ENCODE data around the gene SLC26A1. TPM values are rescaled to one million over a fixed set of nuclear protein-coding genes. Genes with fewer than 3 reads are reported as not detected.

Gene SLC26A1
- total RNA-seq, 4 donors from 2014 or later: not detected

DNA sequence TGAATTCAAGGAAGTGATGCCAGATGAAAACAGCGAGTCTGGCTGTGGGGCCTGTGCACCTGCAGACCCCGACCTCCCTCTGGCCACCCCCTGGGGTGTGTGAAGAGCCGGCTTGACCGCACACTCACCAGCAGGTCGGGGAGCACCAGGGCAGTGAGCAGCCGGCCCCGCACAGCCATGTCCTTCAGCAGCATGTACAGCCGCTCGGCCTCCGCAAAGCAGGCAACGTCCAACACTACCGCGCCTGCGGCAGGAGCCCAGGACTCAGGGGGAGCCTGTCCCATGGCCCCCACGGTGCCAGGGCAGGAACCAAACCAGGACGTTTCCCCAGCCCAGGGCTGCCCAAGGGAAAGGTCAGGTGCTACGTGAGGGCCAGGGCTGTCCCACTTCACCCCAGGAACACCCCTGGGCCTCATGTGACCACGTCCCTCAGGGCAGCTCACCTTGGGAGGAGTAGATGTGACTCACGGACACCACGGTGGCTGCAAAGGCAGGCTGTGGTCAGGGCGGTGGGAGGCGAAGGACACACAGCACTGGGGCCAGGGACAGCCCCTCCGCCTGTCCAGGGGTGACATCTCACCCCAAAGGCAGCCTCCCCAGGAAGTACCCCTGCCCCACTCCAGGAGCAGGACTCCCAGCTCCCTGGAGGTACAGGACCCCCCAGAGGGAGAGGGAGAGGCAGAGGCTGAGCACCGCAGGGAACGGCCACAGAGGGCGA, 28.0 kb downstream of the SLC26A1 start:
- WGBS, 2 donors (ENCODE audit: low coverage in 1 of 2): no CpG with 5 or more reads among the region's 26 CpGs
- peaks cover 0 to 72% of the 10 kb centered on the region in 2 donors for H3K36me3 ChIP-seq
- no peaks in the 10 kb centered on the region for H3K9me3 ChIP-seq
- ATAC-seq: no peak
- peaks cover 16% of the 10 kb centered on the region for H3K27me3 ChIP-seq
- TF ChIP-seq, protein P1, sequence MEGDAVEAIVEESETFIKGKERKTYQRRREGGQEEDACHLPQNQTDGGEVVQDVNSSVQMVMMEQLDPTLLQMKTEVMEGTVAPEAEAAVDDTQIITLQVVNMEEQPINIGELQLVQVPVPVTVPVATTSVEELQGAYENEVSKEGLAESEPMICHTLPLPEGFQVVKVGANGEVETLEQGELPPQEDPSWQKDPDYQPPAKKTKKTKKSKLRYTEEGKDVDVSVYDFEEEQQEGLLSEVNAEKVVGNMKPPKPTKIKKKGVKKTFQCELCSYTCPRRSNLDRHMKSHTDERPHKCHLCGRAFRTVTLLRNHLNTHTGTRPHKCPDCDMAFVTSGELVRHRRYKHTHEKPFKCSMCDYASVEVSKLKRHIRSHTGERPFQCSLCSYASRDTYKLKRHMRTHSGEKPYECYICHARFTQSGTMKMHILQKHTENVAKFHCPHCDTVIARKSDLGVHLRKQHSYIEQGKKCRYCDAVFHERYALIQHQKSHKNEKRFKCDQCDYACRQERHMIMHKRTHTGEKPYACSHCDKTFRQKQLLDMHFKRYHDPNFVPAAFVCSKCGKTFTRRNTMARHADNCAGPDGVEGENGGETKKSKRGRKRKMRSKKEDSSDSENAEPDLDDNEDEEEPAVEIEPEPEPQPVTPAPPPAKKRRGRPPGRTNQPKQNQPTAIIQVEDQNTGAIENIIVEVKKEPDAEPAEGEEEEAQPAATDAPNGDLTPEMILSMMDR (IDR thresholded peaks at IDR 0.05): no peak
- no peak for TF ChIP-seq POLR2AphosphoS5 (IDR thresholded peaks at IDR 0.05)
- TF ChIP-seq POLR2A (IDR thresholded peaks at IDR 0.05): no peak
- TF ChIP-seq EP300 (IDR thresholded peaks at IDR 0.05): no peak
- peaks cover 0 to 16% (median 0%) of the 10 kb centered on the region in 3 donors for H3K4me1 ChIP-seq
- H3K27ac ChIP-seq: no peak overlapping the region
- no peak overlapping the region for H3K4me3 ChIP-seq

DNA sequence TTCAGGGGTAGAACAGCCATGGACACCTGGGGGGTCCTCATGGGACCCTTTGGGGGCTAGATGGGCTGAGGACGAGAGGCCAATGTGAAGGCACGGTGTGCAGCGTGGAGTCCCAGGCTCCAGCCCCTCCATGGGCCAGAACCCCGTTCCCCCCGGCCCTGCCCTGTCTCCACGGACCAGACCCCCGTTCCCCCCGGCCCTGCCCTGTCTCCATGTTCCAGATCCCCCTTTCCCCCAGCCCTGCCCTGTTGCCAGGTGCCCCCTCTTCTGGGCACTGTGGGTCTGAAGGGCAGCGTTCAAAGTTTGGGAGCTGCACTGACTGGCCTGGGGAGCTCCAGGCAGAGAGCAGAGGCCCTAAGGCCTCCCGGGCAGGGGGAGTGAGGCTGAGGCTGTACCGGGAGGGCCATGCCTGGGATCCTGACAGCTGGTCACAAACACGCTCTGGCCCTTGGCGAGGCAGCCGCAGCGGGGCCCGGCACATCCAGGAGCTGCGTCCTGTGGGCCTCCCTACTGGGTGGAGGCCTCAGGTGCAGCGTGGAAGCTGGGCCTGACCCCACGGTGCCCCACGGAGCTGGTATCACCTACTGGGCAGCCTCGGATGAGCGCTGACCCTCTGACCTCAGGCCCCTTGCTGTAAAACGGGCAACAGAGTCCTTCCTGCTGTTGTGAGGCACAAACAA, 28.7 kb downstream of the SLC26A1 start:
- no peak overlapping the region for H3K4me3 ChIP-seq
- TF ChIP-seq, protein P1 (IDR thresholded peaks at IDR 0.05): no peak
- TF ChIP-seq POLR2A (IDR thresholded peaks at IDR 0.05): no peak
- TF ChIP-seq POLR2AphosphoS5 (IDR thresholded peaks at IDR 0.05): no peak
- TF ChIP-seq EP300 (IDR thresholded peaks at IDR 0.05): no peak
- WGBS, 2 donors (ENCODE audit: low coverage in 1 of 2): 40% methylated on average over 1 of the region's 23 CpGs; no CpG with 5 or more reads in 1 of the 2 donors
- ATAC-seq: no peak
- no peak overlapping the region for H3K27ac ChIP-seq
- H3K36me3 ChIP-seq: peaks cover 0 to 79% of the 10 kb centered on the region in 2 donors
- peaks cover 16% of the 10 kb centered on the region for H3K27me3 ChIP-seq
- peaks cover 0 to 15% (median 0%) of the 10 kb centered on the region in 3 donors for H3K4me1 ChIP-seq
- no peaks in the 10 kb centered on the region for H3K9me3 ChIP-seq

DNA sequence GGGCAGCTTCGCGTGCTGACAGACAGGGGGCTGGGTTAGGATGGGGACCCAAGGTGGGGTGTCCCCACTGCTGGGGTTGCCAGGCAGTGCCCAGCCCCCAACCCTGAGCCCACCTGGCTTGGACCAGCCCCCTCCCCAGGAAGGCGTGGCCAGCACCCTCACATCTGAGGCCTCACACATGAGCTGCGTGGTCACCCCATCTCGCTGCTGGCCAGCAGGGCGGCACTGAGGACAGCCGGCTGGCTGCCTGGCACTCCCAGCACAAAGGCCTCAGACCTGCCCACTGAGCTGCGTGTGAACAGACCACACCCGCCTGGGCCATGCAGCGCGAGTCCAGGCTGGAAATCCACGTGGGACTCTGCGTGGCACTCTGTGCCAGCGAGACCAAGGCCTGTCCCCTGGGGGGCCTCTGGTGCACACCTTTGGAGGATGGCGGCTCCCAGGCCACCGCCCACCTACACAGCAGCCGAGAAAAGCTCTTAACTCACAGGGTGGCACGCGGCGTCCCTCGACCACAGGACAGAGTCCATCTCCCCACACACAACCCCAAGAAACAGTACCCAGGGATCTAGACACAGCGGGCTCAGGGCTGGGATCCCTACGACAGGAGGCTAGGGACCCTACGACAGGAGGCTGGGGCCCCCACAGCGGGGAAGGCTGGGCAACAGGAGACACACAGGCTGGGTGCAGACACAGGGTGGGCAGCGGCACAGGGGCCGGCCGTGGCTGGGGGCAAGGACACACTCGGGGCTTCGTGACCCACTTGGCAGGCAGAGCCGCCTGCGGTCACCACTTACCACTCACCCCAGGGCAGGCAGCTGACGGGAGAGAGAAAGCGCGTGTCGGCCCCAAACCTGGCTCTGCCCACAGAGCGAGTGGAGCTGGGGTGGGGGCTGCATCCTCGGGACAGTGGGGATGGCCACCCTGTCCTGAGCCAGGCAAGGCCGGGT, 29.7 kb downstream of the SLC26A1 start:
- no peak overlapping the region for H3K27ac ChIP-seq
- H3K36me3 ChIP-seq: peaks cover 0 to 89% of the 10 kb centered on the region in 2 donors
- H3K27me3 ChIP-seq: peaks cover 10% of the 10 kb centered on the region
- WGBS, 2 donors (ENCODE audit: low coverage in 1 of 2): 68% methylated on average over 4 of the region's 39 CpGs; no CpG with 5 or more reads in 1 of the 2 donors
- H3K4me3 ChIP-seq: no peak overlapping the region
- no peak for TF ChIP-seq POLR2AphosphoS5 (IDR thresholded peaks at IDR 0.05)
- TF ChIP-seq, protein P1 (IDR thresholded peaks at IDR 0.05): no peak
- TF ChIP-seq POLR2A (IDR thresholded peaks at IDR 0.05): no peak
- TF ChIP-seq EP300 (IDR thresholded peaks at IDR 0.05): no peak
- no peak for ATAC-seq
- H3K4me1 ChIP-seq: peaks cover 0 to 14% (median 0%) of the 10 kb centered on the region in 3 donors
- no peaks in the 10 kb centered on the region for H3K9me3 ChIP-seq

DNA sequence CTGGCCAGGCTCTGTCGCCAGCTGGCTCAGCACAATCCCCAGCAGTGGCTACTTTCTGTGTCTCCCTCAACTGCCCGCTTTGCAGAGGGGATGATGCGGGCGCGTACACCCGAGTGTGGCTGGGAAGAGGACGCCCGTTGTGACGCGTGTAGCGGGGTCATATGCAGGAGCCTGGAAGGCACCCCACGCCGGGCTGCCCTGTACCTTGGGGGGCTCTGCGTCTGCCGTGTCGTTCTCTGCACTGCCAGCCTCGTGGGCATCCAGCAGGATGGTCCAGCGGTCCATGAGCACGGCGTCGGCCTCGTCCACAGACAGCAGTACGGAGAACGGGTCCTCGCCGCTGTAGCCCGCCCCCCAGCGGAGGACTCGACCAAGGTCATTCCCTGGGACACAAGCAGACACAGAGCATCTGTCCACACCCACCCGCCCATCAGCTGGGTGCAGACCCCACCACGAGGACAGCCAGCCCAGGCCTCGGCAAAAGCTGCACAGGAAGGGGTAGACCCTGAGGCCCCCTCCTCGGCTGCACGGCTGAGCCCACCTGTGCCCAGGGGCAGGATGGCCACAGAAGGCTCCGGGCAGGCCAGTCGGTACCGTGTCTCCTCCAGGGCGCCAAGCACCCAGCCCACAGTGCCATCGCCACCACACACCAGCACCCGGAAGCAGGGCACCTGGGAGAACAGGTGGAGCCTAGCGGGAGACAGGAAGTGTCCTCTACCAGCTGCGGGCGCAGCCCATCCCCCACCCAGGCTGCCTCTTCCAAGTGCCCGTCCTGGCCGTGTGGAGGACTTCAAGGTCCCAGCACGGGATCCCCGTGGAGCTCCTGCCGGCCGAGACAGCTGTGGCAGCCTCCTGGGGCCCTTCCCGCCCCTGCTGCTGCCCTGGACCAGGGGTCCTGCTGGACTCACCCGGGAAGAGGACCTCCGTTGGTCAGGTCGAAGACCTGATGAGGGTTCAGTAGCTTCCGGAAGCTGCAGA, 30.7 kb downstream of the SLC26A1 start:
- TF ChIP-seq POLR2A (IDR thresholded peaks at IDR 0.05): no peak
- Histone ChIP-seq H3K4me1 (peaks cover 0 to 4% (median 0%) of the 10 kb centered on the region in 3 donors), H3K4me3 (no peak overlapping the region), H3K27ac (no peak overlapping the region), H3K36me3 (peaks cover 0 to 99% of the 10 kb centered on the region in 2 donors), H3K9me3 (no peaks in the 10 kb centered on the region), H3K27me3 (no peaks in the 10 kb centered on the region)
- WGBS, 2 donors (ENCODE audit: low coverage in 1 of 2): 85% methylated on average over 5 of the region's 54 CpGs; no CpG with 5 or more reads in 1 of the 2 donors
- no peak for ATAC-seq

All from gastroesophageal sphincter (tissue), 4 donors.